Measurements from ENCODE around the gene ANK3. TPM values are rescaled to one million over a fixed set of nuclear protein-coding genes. Genes with fewer than 3 reads are reported as not detected.

Gene ANK3
- total and polyA plus RNA-seq, 8 donors: 3.3 to 28.5 (median 17.3) TPM

- 61 to 71% methylated on average over 7 of the region's 7 CpGs for WGBS, 2 donors
- intact Hi-C loops (cut with DNase I): no loop called here
- ATAC-seq: peak in 3 of 4 donors; percentile 41 to 53 (median 53)
- no peak for DNase-seq
- TF ChIP-seq, protein P1, sequence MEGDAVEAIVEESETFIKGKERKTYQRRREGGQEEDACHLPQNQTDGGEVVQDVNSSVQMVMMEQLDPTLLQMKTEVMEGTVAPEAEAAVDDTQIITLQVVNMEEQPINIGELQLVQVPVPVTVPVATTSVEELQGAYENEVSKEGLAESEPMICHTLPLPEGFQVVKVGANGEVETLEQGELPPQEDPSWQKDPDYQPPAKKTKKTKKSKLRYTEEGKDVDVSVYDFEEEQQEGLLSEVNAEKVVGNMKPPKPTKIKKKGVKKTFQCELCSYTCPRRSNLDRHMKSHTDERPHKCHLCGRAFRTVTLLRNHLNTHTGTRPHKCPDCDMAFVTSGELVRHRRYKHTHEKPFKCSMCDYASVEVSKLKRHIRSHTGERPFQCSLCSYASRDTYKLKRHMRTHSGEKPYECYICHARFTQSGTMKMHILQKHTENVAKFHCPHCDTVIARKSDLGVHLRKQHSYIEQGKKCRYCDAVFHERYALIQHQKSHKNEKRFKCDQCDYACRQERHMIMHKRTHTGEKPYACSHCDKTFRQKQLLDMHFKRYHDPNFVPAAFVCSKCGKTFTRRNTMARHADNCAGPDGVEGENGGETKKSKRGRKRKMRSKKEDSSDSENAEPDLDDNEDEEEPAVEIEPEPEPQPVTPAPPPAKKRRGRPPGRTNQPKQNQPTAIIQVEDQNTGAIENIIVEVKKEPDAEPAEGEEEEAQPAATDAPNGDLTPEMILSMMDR (IDR thresholded peaks at IDR 0.05): no peak
- no peaks in the 10 kb centered on the region for H3K36me3 ChIP-seq
- no peaks in the 10 kb centered on the region for H3K27me3 ChIP-seq
- no peak overlapping the region for H3K4me3 ChIP-seq
- H3K27ac ChIP-seq: peak overlapping the region in 1 of 4 donors; percentile 33
- H3K4me1 ChIP-seq: no peaks in the 10 kb centered on the region
- FAIRE-seq: no peak
- H3K9me3 ChIP-seq: no peaks in the 10 kb centered on the region
Observed at GRCh38 chr10:60388709-60389301, 870 bp downstream of the ANK3 start.

DNA sequence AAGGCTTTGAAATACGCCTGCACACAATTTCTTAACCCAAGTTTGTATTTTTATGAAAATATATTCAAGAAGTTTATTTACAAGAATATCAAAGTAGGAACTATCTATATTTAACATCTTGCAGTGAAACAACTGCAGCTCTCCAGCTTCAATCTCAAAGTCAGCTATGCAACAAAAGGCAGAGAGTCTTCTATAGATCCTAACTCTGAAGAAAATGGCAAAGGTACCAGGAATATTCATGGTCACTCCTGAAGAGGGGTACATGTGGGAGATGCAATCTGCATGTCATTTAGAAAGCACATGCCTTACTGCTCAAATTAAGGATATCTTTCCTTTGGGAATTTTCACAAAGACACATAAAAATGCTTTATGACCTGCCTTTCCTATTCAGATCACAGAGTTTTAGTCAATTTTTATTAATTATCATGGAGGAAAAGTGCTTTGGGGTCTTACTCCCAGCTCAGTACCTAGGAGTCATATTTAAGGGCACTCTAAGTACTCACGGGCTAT lies 1.5 kb downstream of the ANK3 start:
- peak overlapping the region in 1 of 4 donors; percentile 33 for H3K27ac ChIP-seq
- intact Hi-C loops (cut with DNase I): no loop called here
- TF ChIP-seq, protein P1 (IDR thresholded peaks at IDR 0.05): no peak
- no peak for DNase-seq
- H3K36me3 ChIP-seq: no peaks in the 10 kb centered on the region
- H3K4me3 ChIP-seq: no peak overlapping the region
- no peaks in the 10 kb centered on the region for H3K27me3 ChIP-seq
- no peak for ATAC-seq
- no peaks in the 10 kb centered on the region for H3K4me1 ChIP-seq
- FAIRE-seq: no peak
- H3K9me3 ChIP-seq: no peaks in the 10 kb centered on the region
- 85 to 86% methylated on average over 2 of the region's 2 CpGs for WGBS, 2 donors

DNA sequence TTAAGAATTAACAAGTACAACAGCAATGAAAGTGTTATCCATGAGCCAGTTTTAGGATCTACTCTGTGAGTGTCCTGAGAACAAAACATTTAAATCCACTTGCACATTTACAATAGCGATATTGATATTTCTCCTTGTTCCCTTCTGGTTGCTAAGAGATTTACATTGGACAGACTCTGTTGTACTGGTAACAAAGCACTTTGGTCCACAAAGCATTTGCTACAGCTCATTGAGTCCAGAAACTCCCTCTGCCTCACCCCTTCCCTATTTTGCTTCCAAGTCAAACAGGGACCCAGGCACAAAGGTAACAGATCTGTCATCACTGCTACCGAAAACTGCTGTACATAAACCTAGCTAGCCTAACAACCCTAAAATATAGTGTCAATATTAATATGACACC lies 2.1 kb downstream of the ANK3 start:
- H3K4me1 ChIP-seq: no peaks in the 10 kb centered on the region
- H3K9me3 ChIP-seq: no peaks in the 10 kb centered on the region
- intact Hi-C loops (cut with DNase I): no loop called here
- no peak for ATAC-seq
- DNase-seq: no peak
- 91 to 97% methylated on average over 2 of the region's 2 CpGs for WGBS, 2 donors
- TF ChIP-seq, protein P1 (IDR thresholded peaks at IDR 0.05): no peak
- no peaks in the 10 kb centered on the region for H3K27me3 ChIP-seq
- H3K36me3 ChIP-seq: no peaks in the 10 kb centered on the region
- no peak for FAIRE-seq
- no peak overlapping the region for H3K27ac ChIP-seq
- H3K4me3 ChIP-seq: no peak overlapping the region

DNA sequence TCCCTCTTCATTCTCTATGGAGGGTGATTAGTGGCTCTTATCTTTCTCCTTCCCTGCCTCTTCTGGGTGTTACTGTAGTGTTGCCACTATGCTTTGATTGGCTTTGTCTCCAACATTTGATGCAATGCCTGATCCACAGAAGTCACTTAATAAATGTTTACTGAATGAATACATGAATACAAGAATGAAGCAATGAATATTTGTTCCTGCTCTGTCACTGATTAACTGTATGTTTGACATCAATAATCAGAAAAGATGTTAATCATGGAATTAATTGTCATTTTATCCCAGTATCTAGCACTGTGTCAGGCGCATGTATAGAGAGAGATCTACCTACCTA lies 4.3 kb downstream of the ANK3 start:
- Histone ChIP-seq H3K27ac (no peak overlapping the region), H3K4me3 (no peak overlapping the region), H3K36me3 (no peaks in the 10 kb centered on the region), H3K27me3 (no peaks in the 10 kb centered on the region), H3K4me1 (no peaks in the 10 kb centered on the region), H3K9me3 (no peaks in the 10 kb centered on the region)
- TF ChIP-seq, protein P1 (IDR thresholded peaks at IDR 0.05): no peak
- intact Hi-C loops (cut with DNase I): no loop called here
- DNase-seq (no peak), FAIRE-seq (no peak), ATAC-seq (no peak)
- WGBS, 2 donors: 84 to 95% methylated on average over 1 of the region's 1 CpG

- H3K27me3 ChIP-seq: no peaks in the 10 kb centered on the region
- TF ChIP-seq, protein P1 (IDR thresholded peaks at IDR 0.05): no peak
- FAIRE-seq (no peak), DNase-seq (peak in 2 of 6 donors; percentile 3 to 13), ATAC-seq (peak in 3 of 4 donors; percentile 53 to 62 (median 59))
- H3K36me3 ChIP-seq: no peaks in the 10 kb centered on the region
- H3K4me1 ChIP-seq: no peaks in the 10 kb centered on the region
- no peak overlapping the region for H3K27ac ChIP-seq
- H3K4me3 ChIP-seq: no peak overlapping the region
- H3K9me3 ChIP-seq: no peaks in the 10 kb centered on the region
- intact Hi-C loops (cut with DNase I): no loop called here
- 68 to 75% methylated on average over 5 of the region's 5 CpGs for WGBS, 2 donors
Observed at GRCh38 chr10:60384708-60385398, 4.8 kb downstream of the ANK3 start.

Data from pancreas (tissue), 10 donors.